Measurements from ENCODE around the gene EIF3A. TPM values are rescaled to one million over a fixed set of nuclear protein-coding genes. Genes with fewer than 3 reads are reported as not detected.

Gene EIF3A
- total and polyA plus RNA-seq, 9 of the 15 experiments (the other 6 are each of a cell fraction or from before 2014, with no cell fraction given) = 19.6 to 163 (median 102) TPM

DNA sequence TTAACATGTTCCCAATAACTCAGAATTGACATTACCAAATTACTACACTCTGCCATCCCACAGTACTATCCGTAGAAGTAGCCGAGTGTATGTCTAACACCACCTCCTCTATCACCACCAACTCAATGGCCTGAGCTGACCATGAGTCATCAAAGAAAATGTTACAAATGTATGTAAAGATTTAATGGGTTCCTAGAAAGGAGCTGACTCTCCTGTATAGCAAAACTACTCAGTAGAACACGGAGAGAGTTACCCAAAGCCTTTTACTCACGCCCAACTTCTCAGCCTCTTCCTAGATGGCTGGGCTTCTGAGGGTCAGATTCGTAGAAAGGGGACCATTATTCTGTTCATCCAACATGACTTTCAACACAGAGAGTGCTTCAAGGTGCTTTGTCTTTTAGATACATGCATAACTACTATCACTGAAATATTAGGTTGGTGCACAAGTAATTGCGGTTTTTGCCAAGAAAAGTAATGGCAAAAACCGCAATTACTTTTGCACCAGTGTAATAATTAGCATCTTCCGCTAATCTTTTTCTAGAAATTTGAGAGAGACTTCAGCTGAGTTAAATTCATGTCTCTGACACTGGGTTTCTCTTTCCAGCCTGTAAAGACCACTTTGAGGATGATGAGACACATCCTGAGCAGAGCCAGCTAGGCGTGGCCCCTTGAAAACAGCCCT, 75.1 kb downstream of the EIF3A start:
- no peak overlapping the region for H3K9ac ChIP-seq (ENCODE audit: insufficient read depth in 1 of 2, low read depth in 2 of 2, low read length in 2 of 2)
- H3K4me2 ChIP-seq (ENCODE audit: insufficient read depth, low read length) = no peak overlapping the region
- no peaks in the 10 kb centered on the region for H3K36me3 ChIP-seq (ENCODE audit: control insufficient read depth, insufficient read depth, low read length)
- H3K9me3 ChIP-seq (replicated peaks; ENCODE audit: control insufficient read depth, insufficient read depth, low read depth, low read length) = no peaks in the 10 kb centered on the region
- H3K79me2 ChIP-seq (ENCODE audit: control insufficient read depth, insufficient read depth, low read length) = no peaks in the 10 kb centered on the region
- peak in 2 of 4 experiments; percentile 14 to 19 for DNase-seq (ENCODE audit: extremely low read depth in 1 of 4, low spot score in 3 of 4)
- in situ Hi-C loops (cut with MboI) = no loop called here
- POLR2A ChIA-PET = interaction anchor here (1.0 kb wide), 1 partner anchor 24 kb away, joined by 3 read pairs; the partner anchor contains the start of gene NANOS1
- CTCF ChIA-PET (ENCODE audit: low intra/inter-chr PET ratio) = no interaction called here
- H3K27me3 ChIP-seq (ENCODE audit: control insufficient read depth in 2 of 2, insufficient read depth in 2 of 2, low read length in 2 of 2) = peaks cover 7 to 33% of the 10 kb centered on the region in 2 experiments; a peak in 3 of 5 replicates
- H3K4me3 ChIP-seq = no peak overlapping the region
- H3K27ac ChIP-seq (ENCODE audit: extremely low read depth, low read depth, low read length) = no peak overlapping the region
- H4K20me1 ChIP-seq (replicated peaks; ENCODE audit: control insufficient read depth, insufficient read depth, low read length) = 0 out of 2 replicates have a peak, but pooled peaks cover 4% of the 10 kb centered on the region
- H2AFZ ChIP-seq (ENCODE audit: low read depth, low read length) = no peak overlapping the region
- no peak for FAIRE-seq
- ATAC-seq = peak; percentile 54
- no peaks in the 10 kb centered on the region for H3K9me1 ChIP-seq (ENCODE audit: control insufficient read depth, insufficient read depth, low read length)
- 3% methylated on average over 9 of the region's 9 CpGs for WGBS (ENCODE audit: insufficient coverage, low coverage, missing lambda C conversion rate)
- intact Hi-C loops (cut with micrococcal nuclease) = no loop called here
- H3K4me1 ChIP-seq (replicated peaks in 1 of 2; ENCODE audit: control insufficient read depth in 2 of 2, insufficient read depth in 2 of 2, low read length in 2 of 2) = no peaks in the 10 kb centered on the region
- BruUV-seq (replicated peaks) = no TSS peak
- TF ChIP-seq, protein P1, sequence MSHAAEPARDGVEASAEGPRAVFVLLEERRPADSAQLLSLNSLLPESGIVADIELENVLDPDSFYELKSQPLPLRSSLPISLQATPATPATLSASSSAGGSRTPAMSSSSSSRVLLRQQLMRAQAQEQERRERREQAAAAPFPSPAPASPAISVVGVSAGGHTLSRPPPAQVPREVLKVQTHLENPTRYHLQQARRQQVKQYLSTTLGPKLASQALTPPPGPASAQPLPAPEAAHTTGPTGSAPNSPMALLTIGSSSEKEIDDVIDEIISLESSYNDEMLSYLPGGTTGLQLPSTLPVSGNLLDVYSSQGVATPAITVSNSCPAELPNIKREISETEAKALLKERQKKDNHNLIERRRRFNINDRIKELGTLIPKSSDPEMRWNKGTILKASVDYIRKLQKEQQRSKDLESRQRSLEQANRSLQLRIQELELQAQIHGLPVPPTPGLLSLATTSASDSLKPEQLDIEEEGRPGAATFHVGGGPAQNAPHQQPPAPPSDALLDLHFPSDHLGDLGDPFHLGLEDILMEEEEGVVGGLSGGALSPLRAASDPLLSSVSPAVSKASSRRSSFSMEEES (CRISPR knock-in tag; IDR thresholded peaks at IDR 0.05) = no peak
- TF ChIP-seq ZNF449 (CRISPR knock-in tag; IDR thresholded peaks at IDR 0.05) (peak; percentile 59; the same call in 1 of the 2 replicates), ZNF3 (CRISPR knock-in tag; IDR thresholded peaks at IDR 0.05) (no peak), JUND (IDR thresholded peaks at IDR 0.05; ENCODE audit: borderline replicate concordance, low read depth, low read length) (0 out of 2 replicates have a peak, but pooled peaks have one; percentile 22), JUND (tag; IDR thresholded peaks at IDR 0.05; ENCODE audit: borderline replicate concordance, low read depth, low read length) (no peak), KLF1 (tag; IDR thresholded peaks at IDR 0.05) (no peak), ZNF586 (CRISPR knock-in tag; conservative IDR thresholded peaks at IDR 0.05) (no peak), ATF3 (IDR thresholded peaks at IDR 0.05) (peak; percentile 65), ATF3 (CRISPR knock-in tag; conservative IDR thresholded peaks at IDR 0.05) (no peak), ZNF41 (CRISPR knock-in tag; conservative IDR thresholded peaks at IDR 0.05) (no peak), NFE2 (IDR thresholded peaks at IDR 0.05; ENCODE audit: low read depth) (peak; percentile 14; the same call in 1 of the 2 replicates), PURB (CRISPR knock-in tag; IDR thresholded peaks at IDR 0.05; ENCODE audit: low read depth) (no peak), HLTF (IDR thresholded peaks at IDR 0.05) (no peak)

Data from K562 (cell line).